Memory B cell (primary cell): ENCODE measurements around the gene LRRK1.

Experiments
- ATAC-seq: fragments of 150-1000 bp; cut with Tn5 transposase; 2 replicates; pipeline ENCODE4 v1.10.0; 2021; ENCODE audit warnings: low read depth, mild to moderate bottlenecking, moderate library complexity
- DNase-seq, 2 donors: peaks; one replicate each; pipeline ENCODE4 v3.0.0; 2022; ENCODE audit warnings: low spot score in 2 of 2
- H3K27ac Mint-ChIP-seq: one replicate; pipeline ENCODE4 v1.8.0; 2022; ENCODE audit warnings: mild to moderate bottlenecking, moderate library complexity, mixed read lengths
- H3K27me3 Mint-ChIP-seq: one replicate; pipeline ENCODE4 v1.8.0; 2022; ENCODE audit warnings: mixed read lengths
- H3K36me3 Mint-ChIP-seq: one replicate; pipeline ENCODE4 v1.8.0; 2022; ENCODE audit warnings: mild to moderate bottlenecking, mixed read lengths
- H3K4me1 Mint-ChIP-seq: one replicate; pipeline ENCODE4 v1.8.0; 2022; ENCODE audit warnings: mixed read lengths
- H3K4me3 Mint-ChIP-seq: one replicate; pipeline ENCODE4 v1.8.0; 2022; ENCODE audit warnings: mild to moderate bottlenecking, moderate library complexity, mixed read lengths
- H3K9me3 Mint-ChIP-seq: one replicate; pipeline ENCODE4 v1.8.0; 2022; ENCODE audit warnings: mixed read lengths

The LRRK1 gene

GRCh38 chr15:100918034-100918689 lies 995 bp upstream of the LRRK1 start:
- Mint-ChIP-seq H3K4me3 (peak overlapping the region; percentile 94), H3K36me3 (peaks cover 3% of the 10 kb centered on the region), H3K27ac (peak overlapping the region; percentile 52), H3K4me1 (peaks cover 33% of the 10 kb centered on the region), H3K9me3 (peaks cover 2% of the 10 kb centered on the region), H3K27me3 (no peaks in the 10 kb centered on the region)
- ATAC-seq (peak; percentile 74), DNase-seq (peak; percentile 84 to 94)

GRCh38 chr15:100919481-100920405 lies 586 bp downstream of the LRRK1 start:
- peaks cover 4% of the 10 kb centered on the region for H3K36me3 Mint-ChIP-seq
- peak overlapping the region; percentile 86 for H3K4me3 Mint-ChIP-seq
- no peak overlapping the region for H3K27ac Mint-ChIP-seq
- ATAC-seq (peak; percentile 16), DNase-seq (peak in 1 of 2 donors; percentile 52)
- no peaks in the 10 kb centered on the region for H3K27me3 Mint-ChIP-seq
- H3K9me3 Mint-ChIP-seq: no peaks in the 10 kb centered on the region
- peaks cover 39% of the 10 kb centered on the region for H3K4me1 Mint-ChIP-seq

GRCh38 chr15:100920516-100921135 lies 1.5 kb downstream of the LRRK1 start:
- Mint-ChIP-seq H3K4me1 (peaks cover 39% of the 10 kb centered on the region), H3K9me3 (no peaks in the 10 kb centered on the region), H3K27me3 (no peaks in the 10 kb centered on the region), H3K27ac (peak overlapping the region; percentile 6), H3K36me3 (peaks cover 6% of the 10 kb centered on the region), H3K4me3 (peak overlapping the region; percentile 86)
- ATAC-seq (no peak), DNase-seq (no peak)

GRCh38 chr15:100922192-100923040 lies 3.3 kb downstream of the LRRK1 start:
- H3K27me3 Mint-ChIP-seq: no peaks in the 10 kb centered on the region
- peak overlapping the region; percentile 88 for H3K27ac Mint-ChIP-seq
- peak overlapping the region; percentile 81 for H3K4me3 Mint-ChIP-seq
- H3K4me1 Mint-ChIP-seq: peaks cover 50% of the 10 kb centered on the region
- H3K36me3 Mint-ChIP-seq: peaks cover 8% of the 10 kb centered on the region
- no peaks in the 10 kb centered on the region for H3K9me3 Mint-ChIP-seq
- no peak for DNase-seq
- peak; percentile 29 for ATAC-seq

- H3K9me3 Mint-ChIP-seq: no peaks in the 10 kb centered on the region
- H3K4me3 Mint-ChIP-seq: peak overlapping the region; percentile 81
- peaks cover 8% of the 10 kb centered on the region for H3K36me3 Mint-ChIP-seq
- ATAC-seq: no peak
- DNase-seq: no peak
- H3K27me3 Mint-ChIP-seq: no peaks in the 10 kb centered on the region
- peaks cover 51% of the 10 kb centered on the region for H3K4me1 Mint-ChIP-seq
- peak overlapping the region; percentile 88 for H3K27ac Mint-ChIP-seq
Observed at GRCh38 chr15:100923076-100923475, 3.9 kb downstream of the LRRK1 start.

- no peak for DNase-seq
- peak overlapping the region; percentile 11 for H3K27ac Mint-ChIP-seq
- H3K4me3 Mint-ChIP-seq: no peak overlapping the region
- peaks cover 8% of the 10 kb centered on the region for H3K36me3 Mint-ChIP-seq
- no peak for ATAC-seq
- H3K27me3 Mint-ChIP-seq: no peaks in the 10 kb centered on the region
- peaks cover 48% of the 10 kb centered on the region for H3K4me1 Mint-ChIP-seq
- H3K9me3 Mint-ChIP-seq: no peaks in the 10 kb centered on the region
Observed at GRCh38 chr15:100923902-100924301, 4.7 kb downstream of the LRRK1 start.

GRCh38 chr15:100924436-100924835 lies 5.3 kb downstream of the LRRK1 start:
- Mint-ChIP-seq H3K27me3 (no peaks in the 10 kb centered on the region), H3K27ac (peak overlapping the region; percentile 11), H3K4me3 (no peak overlapping the region), H3K9me3 (no peaks in the 10 kb centered on the region), H3K4me1 (peaks cover 49% of the 10 kb centered on the region), H3K36me3 (peaks cover 8% of the 10 kb centered on the region)
- no peak for ATAC-seq
- DNase-seq: no peak

GRCh38 chr15:100925480-100925879 lies 6.3 kb downstream of the LRRK1 start:
- no peaks in the 10 kb centered on the region for H3K9me3 Mint-ChIP-seq
- H3K27ac Mint-ChIP-seq: no peak overlapping the region
- peaks cover 8% of the 10 kb centered on the region for H3K36me3 Mint-ChIP-seq
- DNase-seq (no peak), ATAC-seq (no peak)
- peaks cover 49% of the 10 kb centered on the region for H3K4me1 Mint-ChIP-seq
- no peaks in the 10 kb centered on the region for H3K27me3 Mint-ChIP-seq
- H3K4me3 Mint-ChIP-seq: no peak overlapping the region

- H3K27ac Mint-ChIP-seq: no peak overlapping the region
- peaks cover 48% of the 10 kb centered on the region for H3K4me1 Mint-ChIP-seq
- DNase-seq (no peak), ATAC-seq (peak; percentile 23)
- no peak overlapping the region for H3K4me3 Mint-ChIP-seq
- no peaks in the 10 kb centered on the region for H3K9me3 Mint-ChIP-seq
- H3K27me3 Mint-ChIP-seq: no peaks in the 10 kb centered on the region
- peaks cover 8% of the 10 kb centered on the region for H3K36me3 Mint-ChIP-seq
Observed at GRCh38 chr15:100926258-100926657, 7.1 kb downstream of the LRRK1 start.

- H3K27me3 Mint-ChIP-seq: no peaks in the 10 kb centered on the region
- peak overlapping the region; percentile 54 for H3K27ac Mint-ChIP-seq
- H3K4me1 Mint-ChIP-seq: peaks cover 49% of the 10 kb centered on the region
- H3K9me3 Mint-ChIP-seq: no peaks in the 10 kb centered on the region
- H3K36me3 Mint-ChIP-seq: peaks cover 9% of the 10 kb centered on the region
- peak overlapping the region; percentile 39 for H3K4me3 Mint-ChIP-seq
- ATAC-seq: peak; percentile 72
- peak in 1 of 2 donors; percentile 37 for DNase-seq
Observed at GRCh38 chr15:100926971-100927756, 8.0 kb downstream of the LRRK1 start.

- Mint-ChIP-seq H3K27me3 (no peaks in the 10 kb centered on the region), H3K4me1 (peaks cover 51% of the 10 kb centered on the region), H3K9me3 (no peaks in the 10 kb centered on the region), H3K4me3 (no peak overlapping the region), H3K27ac (no peak overlapping the region), H3K36me3 (peaks cover 10% of the 10 kb centered on the region)
- DNase-seq (no peak), ATAC-seq (no peak)
Observed at GRCh38 chr15:100928632-100929280, 9.6 kb downstream of the LRRK1 start.

GRCh38 chr15:100929641-100930042 lies 10.5 kb downstream of the LRRK1 start:
- H3K27ac Mint-ChIP-seq: no peak overlapping the region

More at GRCh38 chr15:100929641-100930042, 10.5 kb downstream of the LRRK1 start:
- Mint-ChIP-seq H3K27me3 (no peaks in the 10 kb centered on the region), H3K4me3 (no peak overlapping the region), H3K4me1 (peaks cover 53% of the 10 kb centered on the region), H3K9me3 (no peaks in the 10 kb centered on the region), H3K36me3 (peaks cover 6% of the 10 kb centered on the region)
- ATAC-seq (no peak), DNase-seq (no peak)
